SK-N-SH (cell line): ENCODE measurements around the gene PRDX5. TPM values are rescaled to one million over a fixed set of nuclear protein-coding genes. Genes with fewer than 3 reads are reported as not detected.

Experiments
- CTCF ChIA-PET: fragments of 300-600, 350-600 bp; formaldehyde crosslinking; extraction: SDS; loops from one replicate; lab custom pipeline; 2021; lab: Yijun Ruan, JAX
- POLR2A ChIA-PET: fragments of 350-600 bp; sonication (Branson Sonifier 250); formaldehyde crosslinking; extraction: SDS; loops from one replicate; lab custom pipeline; 2020; ENCODE audit warnings: antibody characterized with exemption, inconsistent platforms; lab: Yijun Ruan, JAX
- DNase-seq: peaks from one replicate; pipeline ENCODE4 v3.0.0; 2012
- H2AFZ ChIP-seq: fragments of 200-600 bp; sonication (generic); 2 replicates; pipeline ENCODE4 v1.8.1; 2016; ENCODE audit warnings: antibody characterized with exemption, mild to moderate bottlenecking, low read depth
- H3F3A ChIP-seq: fragments of 200-600 bp; sonication (generic); replicated peaks from 2 replicates; pipeline ENCODE3; 2016; ENCODE audit warnings: antibody characterized with exemption, mild to moderate bottlenecking; ENCODE audit not compliant: insufficient read depth
- H3K27ac ChIP-seq, 2 experiments: fragments of 200-500 bp in 1 of 2; fragments of 200-600 bp in 1 of 2; sonication (Bioruptor generic) in 1 of 2; sonication (generic), shearing (Covaris generic) in 1 of 2; 2 replicates each; pipeline versions ENCODE4 v1.5.1 to v1.6.1; 2014 to 2016; ENCODE audit warnings: low read depth in 2 of 2, inconsistent platforms in 1 of 2, low read length in 1 of 2, mild to moderate bottlenecking in 1 of 2, mixed read lengths in 1 of 2
- H3K27me3 ChIP-seq: fragments of 200-600 bp; sonication (generic), shearing (Covaris generic); 2 replicates; pipeline ENCODE4 v1.6.1; 2016; ENCODE audit warnings: mixed run types; ENCODE audit not compliant: insufficient read depth
- H3K36me3 ChIP-seq, 2 experiments: fragments of 200-500 bp in 1 of 2; fragments of 200-600 bp in 1 of 2; sonication (Bioruptor generic) in 1 of 2; sonication (generic) in 1 of 2; replicated peaks in 1 of 2; 2 replicates each; pipeline versions ENCODE3 to v1.5.1; 2014 to 2016; ENCODE audit warnings: low read length in 1 of 2, mild to moderate bottlenecking in 1 of 2; ENCODE audit not compliant: insufficient read depth in 2 of 2, control insufficient read depth in 1 of 2
- H3K4me1 ChIP-seq, 2 experiments: fragments of 200-500 bp in 1 of 2; fragments of 200-600 bp in 1 of 2; sonication (Bioruptor generic) in 1 of 2; sonication (generic), shearing (Covaris generic) in 1 of 2; 2 replicates each; pipeline versions ENCODE4 v1.5.1 to v1.6.1; 2014 to 2016; ENCODE audit warnings: low read depth in 1 of 2, low read length in 1 of 2, mixed run types in 1 of 2; ENCODE audit not compliant: insufficient read depth in 2 of 2, control insufficient read depth in 1 of 2
- H3K4me2 ChIP-seq: fragments of 200-600 bp; sonication (generic), shearing (Covaris generic); 2 replicates; pipeline ENCODE4 v1.6.1; 2017; ENCODE audit warnings: mixed run types
- H3K4me3 ChIP-seq, 2 experiments: fragments of 200-500 bp in 1 of 2; fragments of 200-600 bp in 1 of 2; sonication (Bioruptor generic) in 1 of 2; sonication (generic), shearing (Covaris generic) in 1 of 2; 2 replicates each; pipeline versions ENCODE4 v1.5.1 to v1.8.1; 2014 to 2016; ENCODE audit warnings: low read depth in 2 of 2, inconsistent platforms in 1 of 2, low read length in 1 of 2, mild to moderate bottlenecking in 1 of 2, mixed read lengths in 1 of 2, moderate library complexity in 1 of 2
- H3K79me2 ChIP-seq: fragments of 200-600 bp; sonication (generic); 2 replicates; pipeline ENCODE4 v1.8.1; 2017; ENCODE audit warnings: mild to moderate bottlenecking; ENCODE audit not compliant: insufficient read depth
- H3K9ac ChIP-seq: fragments of 200-600 bp; sonication (generic); 2 replicates; pipeline ENCODE4 v1.6.1; 2017; ENCODE audit warnings: mixed run types
- H3K9me2 ChIP-seq: fragments of 200-600 bp; sonication (generic); 2 replicates; pipeline ENCODE4 v1.6.1; 2017; ENCODE audit warnings: mixed run types
- H3K9me3 ChIP-seq: fragments of 200-600 bp; sonication (generic); 2 replicates; pipeline ENCODE4 v1.6.1; 2017; ENCODE audit warnings: mixed run types, mild to moderate bottlenecking, moderate library complexity
- H4K20me1 ChIP-seq: fragments of 200-600 bp; sonication (generic); 2 replicates; pipeline ENCODE4 v1.6.1; 2017; ENCODE audit warnings: mild to moderate bottlenecking, mixed run types; ENCODE audit not compliant: insufficient read depth
- USF1 ChIP-seq: IDR thresholded peaks from 2 replicates; pipeline ENCODE4 v1.4.0; 2012; ENCODE audit warnings: low read depth, borderline replicate concordance
- WGBS: methylation state at CpG from one replicate; pipeline ENCODE4 v1.1.6; 2017; ENCODE audit warnings: low lambda C conversion rate; 5-methylcytosine and 5-hydroxymethylcytosine counted together
- polyA plus RNA-seq, 3 experiments: library from polyadenylated mRNA; depleted of rRNA; stranded (reverse); fragments of >200 nt; gene quantifications; 2 replicates each; pipeline ENCODE4 v1.2.3, GENCODE V29; 2012
- small RNA-seq, 7 experiments: library from RNA; depleted of rRNA; stranded (forward); fragments of <200 nt; gene quantifications; one replicate each; pipeline ENCODE3, GENCODE V24; 2012
- TF ChIP-seq, protein P1 (sequence below): IDR thresholded peaks from 2 replicates; pipeline ENCODE4 v1.4.0; 2012; ENCODE audit warnings: low read depth, borderline replicate concordance

Gene PRDX5
- polyA plus RNA-seq, 1 of the 3 experiments (the other 2 are of a cell fraction): 1,000 TPM

GRCh38 chr11:64371201-64371600, 53.3 kb downstream of the PRDX5 start:
- no peaks in the 10 kb centered on the region for H3K27me3 ChIP-seq
- H4K20me1 ChIP-seq: no peaks in the 10 kb centered on the region
- H3F3A ChIP-seq: peaks cover 10% of the 10 kb centered on the region
- H3K9me2 ChIP-seq: no peaks in the 10 kb centered on the region
- H3K36me3 ChIP-seq: peaks cover 3 to 24% of the 10 kb centered on the region in 2 experiments
- no peak overlapping the region for H3K27ac ChIP-seq
- no peak overlapping the region for H3K4me2 ChIP-seq
- H3K9ac ChIP-seq: no peak overlapping the region
- TF ChIP-seq, protein P1, sequence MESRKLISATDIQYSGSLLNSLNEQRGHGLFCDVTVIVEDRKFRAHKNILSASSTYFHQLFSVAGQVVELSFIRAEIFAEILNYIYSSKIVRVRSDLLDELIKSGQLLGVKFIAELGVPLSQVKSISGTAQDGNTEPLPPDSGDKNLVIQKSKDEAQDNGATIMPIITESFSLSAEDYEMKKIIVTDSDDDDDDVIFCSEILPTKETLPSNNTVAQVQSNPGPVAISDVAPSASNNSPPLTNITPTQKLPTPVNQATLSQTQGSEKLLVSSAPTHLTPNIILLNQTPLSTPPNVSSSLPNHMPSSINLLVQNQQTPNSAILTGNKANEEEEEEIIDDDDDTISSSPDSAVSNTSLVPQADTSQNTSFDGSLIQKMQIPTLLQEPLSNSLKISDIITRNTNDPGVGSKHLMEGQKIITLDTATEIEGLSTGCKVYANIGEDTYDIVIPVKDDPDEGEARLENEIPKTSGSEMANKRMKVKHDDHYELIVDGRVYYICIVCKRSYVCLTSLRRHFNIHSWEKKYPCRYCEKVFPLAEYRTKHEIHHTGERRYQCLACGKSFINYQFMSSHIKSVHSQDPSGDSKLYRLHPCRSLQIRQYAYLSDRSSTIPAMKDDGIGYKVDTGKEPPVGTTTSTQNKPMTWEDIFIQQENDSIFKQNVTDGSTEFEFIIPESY: no peak
- no peak for TF ChIP-seq USF1
- TF ChIP-seq, all 33 proteins: peak for 0
- ChIA-PET POLR2A (interaction anchor here (1.5 kb wide), 1 partner anchor 12 kb away, joined by 5 read pairs; the partner anchor contains the start of gene RPS6KA4), CTCF (no interaction called here)
- no peaks in the 10 kb centered on the region for H3K79me2 ChIP-seq
- H3K9me3 ChIP-seq: no peaks in the 10 kb centered on the region
- peaks cover 0 to 11% of the 10 kb centered on the region in 2 experiments; a peak in 1 of 4 replicates for H3K4me1 ChIP-seq
- no peak overlapping the region for H3K4me3 ChIP-seq
- H2AFZ ChIP-seq: no peak overlapping the region
- DNase-seq: peak; percentile 36
- 99% methylated on average over 21 of the region's 22 CpGs for WGBS

Small RNA genes lying within 50 kb of the gene (small RNA-seq; reads per million reads assigned to genes)
- gene MIR1237 (0 to 2.4 (median 0.40) reads per million in 7 experiments), gene MIR7155 (0 reads per million in 7 experiments), gene RF00019 (0 reads per million in 7 experiments)

Other genes starting within 250 kb of the PRDX5 start
- 48.3 and 49.1 TPM in 2 replicates for gene MACROD1, start 152.0 kb upstream of the PRDX5 start, polyA plus RNA-seq (2012; rRNA removed)
- gene STIP1, start 131.9 kb upstream of the PRDX5 start, polyA plus RNA-seq (2012; rRNA removed): 163 TPM in 2 replicates
- gene FERMT3, start 111.4 kb upstream of the PRDX5 start, polyA plus RNA-seq (2012; rRNA removed): 1.2 and 1.4 TPM in 2 replicates
- gene TRPT1, start 91.9 kb upstream of the PRDX5 start, polyA plus RNA-seq (2012; rRNA removed): 61.5 and 62.4 TPM in 2 replicates
- 72.7 and 74.0 TPM in 2 replicates for gene NUDT22, start 91.8 kb upstream of the PRDX5 start, polyA plus RNA-seq (2012; rRNA removed)
- gene DNAJC4, start 87.6 kb upstream of the PRDX5 start, polyA plus RNA-seq (2012; rRNA removed): 46.9 and 52.1 TPM in 2 replicates
- 16.3 and 29.9 TPM in 2 replicates for gene VEGFB, start 83.5 kb upstream of the PRDX5 start, polyA plus RNA-seq (2012; rRNA removed)
- gene FKBP2, start 77.0 kb upstream of the PRDX5 start, polyA plus RNA-seq (2012; rRNA removed): 84.8 and 127 TPM in 2 replicates
- gene PPP1R14B, start 71.2 kb upstream of the PRDX5 start, polyA plus RNA-seq (2012; rRNA removed): 373 and 523 TPM in 2 replicates
- 26.8 and 30.4 TPM in 2 replicates for gene PLCB3, start 66.6 kb upstream of the PRDX5 start, polyA plus RNA-seq (2012; rRNA removed)
- 75.6 and 80.9 TPM in 2 replicates for gene BAD, start 33.5 kb upstream of the PRDX5 start, polyA plus RNA-seq (2012; rRNA removed)
- gene GPR137, start 32.3 kb upstream of the PRDX5 start, polyA plus RNA-seq (2012; rRNA removed): 29.9 and 32.9 TPM in 2 replicates
- gene KCNK4, start 26.8 kb upstream of the PRDX5 start, polyA plus RNA-seq (2012; rRNA removed): 0.13 and 0.16 TPM in 2 replicates
- gene CATSPERZ, start 17.8 kb upstream of the PRDX5 start, polyA plus RNA-seq (2012; rRNA removed): 0.54 and 0.67 TPM in 2 replicates
- gene ESRRA, start 12.6 kb upstream of the PRDX5 start, polyA plus RNA-seq (2012; rRNA removed): 27.8 and 31.7 TPM in 2 replicates
- gene TRMT112, start 562 bp upstream of the PRDX5 start, polyA plus RNA-seq (2012; rRNA removed): 649 and 699 TPM in 2 replicates
- 2.4 and 3.4 TPM in 2 replicates for gene CCDC88B, start 22.1 kb downstream of the PRDX5 start, polyA plus RNA-seq (2012; rRNA removed)
- 43.4 and 44.7 TPM in 2 replicates for gene RPS6KA4, start 41.0 kb downstream of the PRDX5 start, polyA plus RNA-seq (2012; rRNA removed)
- not detected in 2 replicates for gene SLC22A11, start 237.8 kb downstream of the PRDX5 start, polyA plus RNA-seq (2012; rRNA removed)